DMS 273 (cell line): ENCODE measurements around the gene WDR81.
"Not testable (repeated sequence)": the region's sequence is repeated elsewhere in the genome, so short reads cannot be mapped to it uniquely, and the experiment has no call there.

ENCODE experiments used
- DNase-seq: peaks from one replicate; lab custom pipeline; 2025; ENCODE audit not compliant: unreplicated experiment; lab: John Stamatoyannopoulos, UW

WDR81 gene

GRCh38 chr17:1713160-1713877 is 11.2 kb upstream of the WDR81 start:
- DNase-seq: no peak

GRCh38 chr17:1713878-1714426 is 10.6 kb upstream of the WDR81 start:
- peak; percentile 71 for DNase-seq

DNA sequence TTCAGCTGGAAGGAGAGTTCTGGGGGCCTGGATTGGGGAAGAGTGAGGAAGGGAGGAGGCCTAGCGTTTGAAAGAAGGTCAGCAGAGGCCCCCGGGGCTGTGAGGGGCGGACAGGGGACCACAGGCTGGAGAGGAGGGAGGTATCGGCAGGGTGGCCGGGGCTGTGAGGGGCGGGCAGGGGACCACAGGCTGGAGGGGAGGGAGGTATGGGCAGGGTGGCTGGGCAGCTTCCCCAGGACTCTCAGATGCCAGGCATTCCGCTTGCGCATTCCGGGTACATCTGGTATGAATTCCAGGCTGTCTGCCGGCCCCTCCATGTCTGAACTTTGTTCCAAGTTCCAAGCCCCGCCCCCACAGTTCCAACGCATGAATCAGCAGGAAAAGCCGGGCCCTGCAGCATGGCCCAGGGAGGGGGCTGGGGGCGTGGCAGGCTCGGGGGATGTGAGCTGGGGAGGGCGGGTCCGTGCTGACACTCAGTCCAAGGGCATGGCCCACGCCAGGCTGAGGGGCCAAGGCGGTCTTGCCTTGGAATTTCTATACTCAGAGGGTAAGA is 10.0 kb upstream of the WDR81 start:
- peak; percentile 93 for DNase-seq

GRCh38 chr17:1714980-1715802 is 9.3 kb upstream of the WDR81 start:
- DNase-seq: peak; percentile 70

DNA sequence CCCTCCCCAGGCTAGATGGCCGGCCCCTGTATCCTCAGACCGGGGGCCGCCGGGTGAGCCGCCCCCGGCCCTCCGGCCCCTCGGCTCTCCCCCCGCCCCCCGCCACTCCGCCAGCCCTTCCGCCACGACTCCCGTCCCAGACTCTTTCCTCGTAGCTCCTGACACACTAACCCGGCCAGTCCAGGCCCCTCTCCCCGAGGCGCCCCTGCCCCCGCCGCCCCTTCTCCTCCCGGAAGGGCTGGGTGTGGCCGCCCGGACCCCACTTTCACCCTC is 8.8 kb upstream of the WDR81 start:
- no peak for DNase-seq

GRCh38 chr17:1716076-1716911 is 8.2 kb upstream of the WDR81 start:
- DNase-seq: peak; percentile 99

GRCh38 chr17:1716912-1717695 is 7.4 kb upstream of the WDR81 start:
- peak; percentile 98 for DNase-seq

DNA sequence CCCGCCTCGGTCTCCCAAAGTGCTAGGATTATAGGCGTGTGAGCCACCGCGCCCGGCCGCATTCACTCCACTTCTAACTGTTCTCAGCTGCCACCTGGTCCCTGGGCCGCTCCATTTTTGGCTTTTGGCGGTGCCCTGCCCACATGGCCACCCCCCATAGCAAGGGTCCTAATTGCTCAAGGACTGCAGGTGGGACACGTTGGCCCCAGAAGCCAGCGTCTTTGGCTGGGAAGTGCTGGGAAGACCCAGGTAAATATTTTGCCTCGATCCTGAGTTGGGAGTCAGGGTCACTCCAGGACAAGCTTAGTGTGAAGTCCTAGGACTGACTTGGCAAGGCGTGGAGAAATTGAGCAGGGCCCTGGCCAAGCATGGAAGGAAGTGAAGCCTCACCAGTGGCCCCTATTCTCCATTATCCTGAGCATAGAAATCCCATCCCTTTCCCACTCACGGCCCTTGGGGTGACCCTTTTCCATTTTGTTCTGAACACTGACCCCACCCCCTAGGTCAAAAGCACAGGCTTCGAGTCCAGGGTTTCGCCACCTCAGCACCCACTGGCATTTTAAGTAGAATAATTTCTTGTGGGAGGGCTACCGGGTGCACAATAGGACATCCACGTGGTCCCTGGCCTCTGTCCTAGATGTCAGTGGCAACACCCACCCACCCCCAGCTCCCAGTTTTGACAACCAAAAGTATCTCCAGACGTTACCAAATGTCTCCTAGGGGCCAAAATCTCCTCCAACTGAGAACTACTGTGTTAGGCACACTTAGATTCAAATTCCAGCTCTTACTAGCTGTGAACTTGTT is 5.9 kb upstream of the WDR81 start:
- no peak for DNase-seq

DNA sequence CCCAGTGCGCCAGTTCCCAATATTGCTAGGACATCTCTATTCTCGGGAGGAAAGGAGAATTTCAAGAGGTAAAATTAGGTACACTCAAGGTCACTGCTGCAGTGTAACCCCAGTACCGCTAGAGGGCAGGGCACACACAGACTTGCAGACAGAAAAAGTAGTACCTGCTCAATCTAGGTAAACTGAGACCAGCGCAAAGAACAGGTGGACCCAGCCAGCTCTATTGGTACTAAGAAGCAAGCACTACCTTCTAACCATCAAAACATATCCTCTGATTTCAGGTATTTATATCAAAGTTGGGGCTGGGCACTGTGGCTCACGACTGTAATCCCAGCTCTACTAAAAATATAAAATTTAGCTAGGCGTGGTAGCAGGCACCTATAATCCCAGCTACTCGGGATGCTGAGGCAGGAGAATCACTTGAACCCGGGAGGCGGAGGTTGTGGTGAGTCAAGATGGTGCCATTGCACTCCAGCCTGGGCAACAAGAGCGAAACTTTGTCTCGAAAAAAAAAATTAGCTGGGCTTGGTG is 3.6 kb upstream of the WDR81 start:
- peak; percentile 66 for DNase-seq

- not testable (repeated sequence) for DNase-seq
Observed at GRCh38 chr17:1722022-1722421, 2.5 kb upstream of the WDR81 start.

- DNase-seq: peak; percentile 65
Observed at GRCh38 chr17:1724869-1725641, 551 bp downstream of the WDR81 start.

- DNase-seq: no peak
Observed at GRCh38 chr17:1725642-1726511, 1.4 kb downstream of the WDR81 start.

GRCh38 chr17:1726626-1727257 is 2.2 kb downstream of the WDR81 start:
- DNase-seq: no peak

GRCh38 chr17:1727258-1727789 is 2.8 kb downstream of the WDR81 start:
- no peak for DNase-seq

- no peak for DNase-seq
Observed at GRCh38 chr17:1727876-1728630, 3.5 kb downstream of the WDR81 start.

DNA sequence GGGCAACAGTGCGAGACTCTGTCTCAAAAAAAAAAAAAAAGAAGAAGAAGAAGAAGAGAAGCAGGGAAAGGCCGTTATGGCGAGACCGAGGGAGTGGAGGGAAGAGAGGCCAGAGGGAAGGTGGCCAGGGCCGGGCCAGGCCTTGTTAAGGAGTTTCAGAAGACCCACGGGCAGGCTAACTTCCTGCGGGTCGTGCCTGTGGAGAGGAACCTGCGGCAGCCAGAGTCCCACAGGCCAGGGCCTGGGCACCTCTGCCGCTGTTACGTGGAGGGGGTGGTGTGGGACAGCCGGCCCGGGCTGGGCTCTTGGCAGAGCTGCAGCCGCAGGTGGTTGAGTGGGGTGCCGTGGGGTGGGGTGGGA is 5.4 kb downstream of the WDR81 start:
- DNase-seq: no peak
